8988T (cell line): ENCODE data around the gene VWA8.

Experiments
- DNase-seq: peaks from one replicate; pipeline ENCODE4 v3.0.0; 2011

The VWA8 gene

DNA sequence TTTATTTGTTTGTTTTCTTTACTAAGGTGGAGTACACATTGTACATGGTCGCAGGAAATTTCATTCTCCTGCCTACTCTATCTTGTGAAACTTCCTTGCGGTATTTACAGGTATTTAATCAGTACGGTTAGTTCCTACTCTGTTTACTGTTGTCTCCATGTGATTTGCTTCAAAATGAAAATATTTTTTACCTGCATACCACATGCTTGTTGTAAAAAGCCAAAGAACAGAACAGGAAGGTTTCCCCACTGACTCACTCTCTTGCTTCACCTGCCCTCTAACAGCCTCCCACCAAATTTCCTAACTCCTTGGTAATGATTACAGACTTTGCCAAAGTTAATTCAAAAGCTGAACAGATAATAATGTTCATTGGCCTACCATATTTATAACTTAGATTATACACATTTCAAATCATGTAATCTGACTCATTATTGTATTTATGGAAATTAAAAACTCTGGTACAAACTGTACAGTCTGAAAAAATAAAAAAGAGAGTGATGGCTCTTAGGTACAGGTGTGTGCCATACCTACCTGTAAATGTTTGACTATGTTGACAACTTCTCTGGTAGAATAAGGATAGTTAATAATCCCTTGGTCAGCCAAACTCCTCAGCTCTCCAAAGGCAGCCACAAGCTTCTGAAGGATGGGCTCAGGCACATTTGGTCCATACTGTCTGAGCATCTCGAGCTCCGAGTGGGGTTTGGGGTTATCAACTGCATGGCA, 239.9 kb downstream of the VWA8 start:
- DNase-seq, result no peak

DNA sequence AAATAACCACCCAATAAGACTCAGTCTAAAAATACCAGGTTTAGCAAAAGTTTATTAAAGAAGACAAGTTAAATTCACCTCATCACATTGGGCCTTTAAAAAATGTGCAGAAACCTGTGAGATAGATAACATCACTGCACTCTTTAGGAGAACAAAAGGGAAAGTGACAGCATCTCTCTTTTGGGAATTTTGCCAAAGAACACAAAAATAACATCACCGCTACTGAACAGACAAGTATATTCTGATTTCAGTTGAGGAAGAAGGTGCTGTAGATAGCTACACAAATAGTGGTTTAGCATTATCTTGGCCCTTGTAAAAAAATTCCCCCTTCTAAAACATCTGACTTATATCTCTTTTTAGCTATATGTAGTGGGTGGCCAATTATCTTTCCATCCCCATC, 244.7 kb downstream of the VWA8 start:
- no peak for DNase-seq

DNA sequence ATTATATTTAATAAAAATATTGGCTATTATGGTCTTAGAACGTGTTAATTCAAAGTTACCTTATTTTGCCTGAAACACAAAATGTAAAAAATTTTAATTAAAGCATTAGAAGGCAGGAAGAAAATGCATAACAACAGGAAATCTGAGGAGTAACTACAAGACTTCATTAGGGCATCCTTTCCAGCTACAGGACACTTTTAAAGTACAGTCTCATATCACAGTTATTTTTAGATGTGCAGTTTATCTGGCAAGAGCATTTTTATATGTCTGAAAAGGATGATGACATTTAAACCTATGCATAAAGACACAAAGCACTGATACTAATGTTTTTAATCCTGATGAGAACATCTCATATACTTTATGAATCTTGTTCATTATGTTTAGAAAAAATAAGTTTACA, 247.5 kb downstream of the VWA8 start:
- DNase-seq, result no peak

DNA sequence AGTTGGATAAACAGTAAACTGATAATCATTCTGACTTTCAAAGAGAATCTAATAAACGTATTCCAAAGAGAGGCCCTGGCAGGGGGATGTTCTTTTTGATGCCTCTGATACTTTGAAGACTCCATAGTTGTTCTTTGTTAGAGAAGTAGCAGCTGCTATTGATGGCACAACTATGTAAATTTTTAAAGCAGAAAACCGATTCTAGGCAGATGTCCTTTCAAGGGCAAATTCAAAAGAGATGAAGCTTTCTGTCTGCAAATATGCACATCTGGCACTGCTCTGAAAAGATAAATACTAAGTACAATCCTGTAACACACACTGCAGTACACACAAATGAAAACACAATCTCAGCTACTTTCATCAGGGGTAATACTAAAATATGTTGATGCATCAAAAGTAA, 250.1 kb downstream of the VWA8 start:
- DNase-seq, result no peak

DNA sequence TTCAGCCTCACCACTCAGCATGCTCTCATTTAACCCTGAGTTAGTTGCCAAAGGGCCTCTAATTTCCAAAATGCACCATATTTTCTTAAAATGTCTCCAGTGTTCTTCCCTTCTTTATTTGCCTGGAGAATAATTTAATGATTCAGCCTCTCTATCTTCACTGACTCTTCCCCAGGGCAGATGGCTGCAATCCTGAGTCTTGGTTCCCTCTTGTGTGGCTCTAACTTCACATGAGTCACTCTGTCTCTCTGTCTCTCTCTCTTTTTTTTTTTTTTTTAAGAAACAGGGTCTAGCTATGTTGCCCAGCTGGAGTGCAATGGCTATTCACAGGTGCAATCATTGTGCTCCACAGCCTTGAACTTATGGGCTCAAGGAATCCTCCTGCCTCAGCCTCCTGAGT, 251.4 kb downstream of the VWA8 start:
- no peak for DNase-seq

DNA sequence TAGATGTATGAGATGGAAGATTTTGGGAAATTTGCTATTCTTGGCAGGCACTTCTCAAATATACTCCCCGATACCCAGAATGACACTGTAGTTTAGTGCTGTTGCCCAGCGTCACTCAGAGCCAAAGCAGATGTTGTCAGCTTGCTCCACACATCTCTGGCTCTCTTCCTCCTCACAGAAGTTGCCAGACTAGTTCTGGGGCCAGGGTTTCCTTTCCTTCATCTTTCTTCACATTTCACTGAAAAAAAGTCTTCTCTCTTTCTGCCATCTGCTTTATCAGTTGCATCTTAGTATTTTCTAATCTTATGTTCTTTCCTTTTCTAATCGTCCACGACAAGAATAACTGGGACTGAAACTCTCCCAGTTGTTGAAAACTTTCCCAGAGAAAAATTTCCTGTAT, 252.2 kb downstream of the VWA8 start:
- DNase-seq, result no peak

DNA sequence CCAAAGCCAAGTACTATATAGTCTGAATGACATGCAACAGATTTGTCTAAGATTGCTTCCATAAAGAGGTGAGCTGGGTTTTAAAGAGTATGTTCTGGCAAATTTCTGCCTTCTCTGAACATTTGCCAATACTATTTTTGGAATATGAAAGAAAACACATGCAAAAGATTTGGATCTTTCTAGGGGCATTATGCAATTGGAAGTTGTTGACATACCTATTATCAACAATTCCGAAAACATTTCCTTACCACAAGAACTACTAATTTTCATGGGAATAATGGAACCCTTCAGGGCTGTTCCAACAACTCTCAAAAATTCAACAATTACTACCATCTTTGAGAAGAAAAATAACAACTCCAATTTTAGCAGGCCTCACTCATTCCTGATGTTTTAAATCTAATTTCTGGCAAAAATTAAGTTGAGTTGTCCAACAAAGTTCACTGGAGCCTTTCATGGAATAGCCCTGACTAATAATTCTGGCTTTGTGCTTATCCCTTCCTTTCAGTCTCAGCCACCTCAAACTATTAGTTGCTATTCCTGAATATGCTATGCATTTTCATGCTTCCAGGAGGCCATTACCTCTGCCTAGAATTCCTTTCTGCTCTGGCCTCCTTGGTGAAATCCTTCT, 253.6 kb downstream of the VWA8 start:
- no peak for DNase-seq

DNA sequence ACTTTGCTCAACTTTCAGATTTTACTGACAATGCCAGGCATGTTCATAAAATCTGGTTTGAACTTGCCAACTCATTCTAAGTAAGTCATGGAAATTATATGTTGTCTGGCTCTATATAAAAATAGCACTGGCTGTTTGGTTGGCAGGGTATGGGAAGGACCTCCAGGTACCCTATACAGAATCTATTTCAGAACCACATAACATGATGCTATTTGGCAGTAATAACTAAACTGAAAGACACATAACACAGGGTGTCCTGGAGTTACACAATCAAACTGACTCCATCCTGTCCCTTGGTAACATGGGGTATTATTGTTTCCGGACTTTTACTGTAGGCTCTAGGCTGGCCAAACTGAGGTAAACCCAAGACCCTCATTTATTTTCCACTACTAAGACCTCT, 254.8 kb downstream of the VWA8 start:
- no peak for DNase-seq

DNA sequence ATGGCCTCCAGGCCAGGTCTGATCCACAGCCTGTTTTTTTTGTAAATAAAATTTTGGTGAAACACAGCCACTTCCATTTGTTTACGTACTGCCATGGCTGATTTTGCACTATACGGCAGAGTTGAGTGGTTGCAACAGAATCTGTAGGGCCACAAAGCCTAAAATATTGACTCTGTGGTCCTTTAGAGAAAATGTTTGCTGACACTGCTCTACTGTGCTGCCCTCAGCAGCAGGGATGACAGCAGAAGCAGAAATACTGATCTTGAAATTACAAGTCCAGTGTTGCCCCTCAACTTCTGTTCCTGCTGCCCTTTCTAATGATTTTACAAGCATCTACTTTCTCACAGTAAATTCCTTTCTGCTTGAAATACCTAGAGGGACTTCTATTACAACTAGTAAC, 258.4 kb downstream of the VWA8 start:
- no peak for DNase-seq

DNA sequence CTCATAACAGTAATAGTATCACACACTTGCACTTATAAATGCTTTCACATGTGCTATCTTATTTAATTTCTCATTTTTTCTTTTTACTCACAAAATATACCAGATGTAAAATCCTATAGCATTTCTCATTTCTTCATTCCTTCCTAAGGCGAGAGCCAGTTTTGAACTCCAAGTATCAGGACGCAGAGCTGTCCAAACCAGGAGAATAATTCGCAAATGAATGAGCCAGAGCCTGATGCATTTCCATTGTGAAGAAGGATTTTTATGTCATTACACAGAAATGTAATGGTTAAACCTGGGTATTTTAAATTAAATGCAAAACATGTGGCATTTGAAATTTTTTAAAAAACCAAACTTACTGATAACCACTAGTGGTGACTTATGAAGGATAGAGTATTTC, 259.2 kb downstream of the VWA8 start:
- no peak for DNase-seq

DNA sequence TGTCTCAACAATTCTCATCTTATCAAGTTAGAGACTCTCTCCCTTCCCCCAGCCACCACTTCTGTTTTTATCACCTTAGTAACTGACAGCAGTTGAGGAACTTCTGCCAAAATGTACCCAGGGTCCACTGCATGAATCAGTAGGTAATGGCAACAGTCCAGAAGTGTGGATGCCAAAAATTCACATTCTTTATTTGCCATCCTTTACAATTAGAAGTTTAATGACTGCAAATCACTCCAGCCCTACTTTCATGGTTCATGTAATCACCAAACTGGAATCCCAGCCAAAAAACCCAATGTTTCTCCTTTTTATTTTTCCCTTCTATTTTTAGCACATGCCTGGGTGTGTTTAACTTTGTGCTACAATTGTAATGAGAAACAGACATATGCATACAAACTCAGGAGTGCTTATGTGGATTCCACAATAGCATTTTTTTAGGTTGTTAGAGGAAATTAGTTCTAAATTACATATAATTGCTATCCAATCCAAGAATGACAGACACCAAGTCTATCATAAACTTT, 260.1 kb downstream of the VWA8 start:
- DNase-seq, result no peak

DNA sequence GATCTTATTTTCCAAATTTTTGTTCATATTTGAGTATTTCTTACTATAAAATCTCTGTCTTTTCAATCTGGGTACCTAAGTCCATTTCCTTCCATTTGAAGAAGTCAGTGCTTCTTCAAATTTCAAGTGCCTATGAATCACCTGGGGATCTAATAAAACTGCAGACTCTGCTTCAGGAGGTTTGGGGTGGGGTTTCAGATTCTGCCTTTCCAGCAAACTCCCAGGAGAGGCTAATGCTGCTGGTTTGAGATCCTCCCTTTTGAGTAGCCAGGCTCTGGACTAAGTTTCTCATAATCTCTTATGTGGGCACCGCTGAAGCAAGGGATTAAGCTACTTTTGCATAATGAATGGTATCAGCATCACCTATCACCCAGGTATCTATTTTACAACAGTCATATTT, 261.1 kb downstream of the VWA8 start:
- DNase-seq, result no peak

DNA sequence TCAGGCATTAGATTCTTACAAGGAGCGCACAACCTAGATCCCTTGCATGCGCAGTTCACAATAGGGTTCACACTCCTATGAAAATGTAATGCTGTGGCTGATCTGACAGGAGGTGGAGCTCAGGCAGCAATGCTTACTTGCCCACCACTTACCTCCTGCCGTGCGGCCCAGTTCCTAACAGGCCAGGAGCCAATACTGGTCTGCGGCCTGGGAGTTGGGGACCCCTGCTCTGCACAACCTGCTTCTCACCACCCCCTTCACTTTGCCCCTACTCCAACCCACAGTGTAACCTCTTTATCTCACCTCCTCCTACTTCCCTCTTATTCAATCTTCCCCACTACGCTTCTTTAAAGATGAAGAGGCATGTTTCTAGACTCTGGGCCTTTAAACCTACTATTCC, 263.3 kb downstream of the VWA8 start:
- no peak for DNase-seq

DNA sequence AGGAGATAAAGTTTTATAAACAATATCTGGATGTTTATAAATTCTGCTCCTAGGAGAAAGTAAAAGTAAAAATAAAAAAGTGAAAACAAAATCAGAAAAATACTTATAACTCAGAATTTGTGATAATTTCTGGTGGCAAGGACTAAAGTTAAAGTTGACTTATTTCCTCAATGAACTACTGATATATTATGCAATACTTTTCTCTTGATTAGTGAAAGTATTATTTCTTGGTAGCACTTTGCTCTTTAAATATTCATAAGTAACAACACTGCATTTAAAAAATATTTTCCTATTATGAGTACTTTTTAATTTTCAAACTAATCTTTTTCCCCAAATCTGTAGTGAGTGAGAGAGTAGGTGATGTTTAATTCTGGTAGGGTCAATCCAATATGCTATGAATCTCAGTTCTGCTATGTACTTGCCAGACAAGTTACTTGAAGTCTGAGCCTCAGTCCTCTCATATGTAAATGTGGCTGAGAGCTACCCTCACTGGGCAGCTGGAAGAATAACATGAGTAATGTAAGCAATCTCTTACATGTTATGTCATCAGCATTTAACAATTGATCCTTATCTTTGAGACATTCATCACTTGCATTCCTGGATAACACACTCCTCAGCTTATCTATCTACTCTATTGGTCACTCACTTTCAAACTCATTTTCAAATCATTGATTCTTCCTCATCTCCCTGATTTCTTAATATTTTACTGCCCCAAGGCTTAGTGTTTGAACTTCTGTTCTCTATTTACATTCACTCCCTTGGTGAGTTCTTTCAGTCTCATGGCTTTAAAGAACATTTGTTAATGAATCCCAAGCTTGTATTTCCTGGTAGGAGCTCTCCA, 264.5 kb downstream of the VWA8 start:
- DNase-seq, result no peak

DNA sequence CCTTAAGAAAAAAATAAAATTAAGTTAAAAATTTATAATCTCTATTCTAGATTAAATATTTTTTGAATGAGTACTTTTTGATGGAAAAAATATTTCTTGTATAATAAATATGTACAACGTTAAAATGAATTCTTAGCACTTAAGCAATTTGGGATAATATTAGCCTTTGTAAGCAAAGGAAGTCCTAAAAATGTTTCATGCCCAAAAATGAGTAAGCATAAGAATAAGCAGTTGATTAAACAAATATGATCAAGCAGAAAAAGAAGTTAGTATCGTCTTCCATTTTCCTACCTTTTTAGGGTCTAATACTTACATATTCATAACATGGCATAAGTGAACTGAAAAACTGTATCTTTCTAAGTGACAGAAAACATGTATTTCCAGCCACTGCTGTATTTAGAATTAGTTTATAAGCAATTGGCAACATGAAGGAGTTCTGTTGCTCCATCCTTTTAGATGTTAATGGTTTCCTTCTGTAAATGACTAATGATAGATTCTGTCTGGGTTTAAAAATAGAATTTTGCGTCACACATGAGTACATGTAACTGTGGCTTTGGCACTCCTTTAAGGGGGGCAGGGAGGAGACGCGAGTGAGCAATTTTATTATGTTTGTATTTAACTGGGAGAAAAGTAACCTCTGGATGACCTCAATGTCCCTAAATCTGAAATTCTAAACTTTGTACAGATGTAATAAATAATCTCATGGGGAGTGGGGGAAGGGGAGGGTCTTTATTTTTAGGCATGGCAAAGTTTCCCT, 266.2 kb downstream of the VWA8 start:
- DNase-seq, result no peak

DNA sequence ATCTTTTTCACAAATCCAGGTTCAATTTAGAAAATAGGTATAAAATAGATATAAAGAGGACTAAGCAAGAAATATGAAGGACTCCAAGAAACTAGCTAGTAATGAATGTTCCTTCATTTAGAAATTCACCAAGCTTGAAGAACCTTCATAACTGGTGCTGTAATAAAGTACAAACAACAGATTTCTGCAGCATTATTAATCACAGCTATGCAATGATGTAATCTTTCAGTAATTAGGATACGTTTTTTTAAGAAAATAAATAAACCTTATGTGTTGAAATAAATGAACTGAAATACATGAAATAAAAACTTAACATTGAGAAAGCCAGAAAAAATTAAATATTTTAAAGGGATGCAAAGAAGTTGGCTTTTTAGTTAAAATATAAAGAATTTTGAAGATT, 267.5 kb downstream of the VWA8 start:
- no peak for DNase-seq

DNA sequence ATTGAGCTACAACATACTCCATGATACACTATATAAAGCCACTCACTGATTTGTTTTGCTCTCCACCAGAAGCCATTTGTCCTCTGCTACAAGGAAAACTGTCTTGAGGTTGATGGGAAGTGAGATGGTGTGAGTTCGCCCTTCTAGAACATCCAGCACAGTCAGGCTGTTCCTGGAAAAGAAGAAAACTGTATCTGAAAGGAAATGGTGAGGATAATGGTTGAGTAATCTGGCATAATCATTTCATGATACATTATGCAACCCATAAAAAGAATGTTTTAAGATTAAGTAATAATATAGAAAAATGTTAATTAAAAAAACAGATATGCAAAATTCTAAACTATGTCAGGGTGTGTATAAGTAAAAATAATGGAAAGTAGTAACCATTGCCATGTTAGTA, 269.6 kb downstream of the VWA8 start:
- no peak for DNase-seq

DNA sequence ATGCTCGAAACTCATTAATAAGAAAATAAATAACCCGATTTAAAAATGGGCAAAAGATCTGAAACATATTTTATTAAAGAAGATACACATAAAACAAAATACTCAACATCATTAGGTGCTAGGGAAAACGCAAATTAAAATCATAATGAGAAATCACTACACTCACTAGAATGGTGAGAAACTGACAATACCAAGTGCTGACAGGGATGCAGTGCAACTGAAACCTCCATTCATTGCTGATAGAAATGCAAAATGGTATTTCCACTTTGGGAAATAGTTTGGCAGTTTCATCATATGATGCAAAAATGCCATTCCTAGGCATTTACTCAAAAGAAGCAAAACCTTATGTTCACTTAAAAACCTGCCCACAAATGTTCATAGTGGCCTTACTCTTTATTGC, 278.1 kb downstream of the VWA8 start:
- DNase-seq, result no peak

DNA sequence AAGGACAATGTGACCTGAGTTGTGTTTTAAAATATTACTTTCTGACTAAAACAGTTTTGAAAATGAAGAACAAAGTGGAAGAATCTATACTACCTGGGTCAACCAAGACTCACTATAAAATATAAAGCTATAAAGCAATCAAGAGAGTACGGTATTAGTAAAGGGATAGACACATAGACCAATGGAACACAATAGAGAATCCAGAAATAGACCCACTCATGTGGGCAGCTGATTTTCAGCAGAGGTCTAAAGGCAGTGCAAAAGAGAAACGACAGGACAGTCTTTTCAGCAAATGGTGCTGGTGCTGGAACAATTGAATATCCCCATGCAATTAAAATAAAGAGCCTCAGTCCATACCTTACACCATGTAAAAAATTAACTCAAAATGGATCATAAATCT, 278.9 kb downstream of the VWA8 start:
- no peak for DNase-seq

DNA sequence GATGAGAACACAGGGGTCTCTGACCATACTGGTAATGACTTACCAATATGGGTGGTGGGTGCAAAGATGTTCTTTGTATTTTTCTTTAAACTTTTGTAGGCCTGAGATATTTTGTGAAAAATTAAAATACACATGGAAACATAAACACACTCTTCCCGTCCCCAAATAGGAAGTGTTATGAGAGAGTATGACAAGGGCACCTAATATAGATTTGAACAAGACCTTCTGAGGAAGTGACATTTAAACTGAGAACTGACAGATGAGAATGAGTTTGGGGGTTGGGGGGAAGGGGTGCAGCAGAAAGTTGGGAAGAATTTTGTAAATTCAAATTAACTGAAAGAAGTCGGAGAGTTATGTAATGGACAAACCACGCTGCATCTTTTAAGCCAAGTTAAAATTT, 279.3 kb downstream of the VWA8 start:
- no peak for DNase-seq

DNA sequence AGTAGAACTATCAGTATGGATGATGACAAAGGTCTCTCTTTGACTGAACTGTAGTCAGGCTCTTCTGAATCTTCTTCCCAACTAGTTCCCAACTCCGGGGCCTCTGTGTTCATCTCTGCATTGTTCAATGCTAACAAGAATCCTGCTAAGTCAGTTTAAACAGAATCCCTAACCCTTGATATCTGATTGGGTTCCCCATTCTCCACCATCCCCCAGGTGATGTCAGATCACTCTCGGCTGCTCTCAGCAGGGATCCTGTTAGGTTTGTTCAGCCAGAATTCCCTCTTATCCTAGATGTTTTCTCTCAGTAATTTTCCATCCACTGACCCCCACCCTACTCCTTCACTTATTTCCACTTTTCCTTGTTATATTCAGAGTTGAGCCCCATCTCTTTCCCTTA, 280.0 kb downstream of the VWA8 start:
- no peak for DNase-seq

DNA sequence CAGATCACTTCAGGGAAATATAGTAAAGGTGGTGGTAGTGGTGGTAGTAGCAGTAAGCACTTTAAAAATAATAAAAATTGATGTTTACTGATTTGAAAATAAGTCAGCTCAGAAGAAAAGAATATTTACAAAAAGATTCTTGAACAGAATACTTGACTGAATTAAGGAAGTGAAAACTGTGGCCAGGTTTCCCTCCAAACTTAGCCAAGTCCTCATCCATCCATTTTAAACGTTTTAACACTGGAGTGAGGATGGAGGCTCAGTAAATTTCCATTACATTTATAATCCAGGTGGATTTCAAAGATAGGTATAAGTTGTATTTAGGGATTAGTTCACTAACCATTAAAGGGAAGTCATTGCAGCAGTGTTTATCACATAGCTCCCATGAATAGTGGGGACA, 282.1 kb downstream of the VWA8 start:
- DNase-seq, result no peak

DNA sequence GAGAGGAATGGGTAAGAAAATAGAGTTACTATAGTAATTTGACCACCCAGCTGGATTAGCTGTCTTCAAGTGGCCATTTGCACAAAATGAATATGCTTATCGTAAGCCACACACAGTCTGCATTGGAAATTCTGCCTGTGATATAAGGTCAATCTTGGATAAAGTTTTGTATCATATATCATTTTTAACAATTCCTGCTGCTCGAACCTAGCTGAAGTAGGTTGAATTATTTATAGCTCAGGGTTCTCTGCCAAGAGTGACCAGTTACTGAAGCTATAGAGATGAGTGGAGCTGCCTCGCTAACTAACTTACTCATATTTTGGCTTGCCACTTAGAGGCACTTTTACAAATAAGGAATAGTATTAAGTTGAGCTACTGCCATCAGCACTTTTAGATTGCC, 282.7 kb downstream of the VWA8 start:
- DNase-seq, result no peak
